Stimulated activated CD4-positive, alpha-beta T cell treated with anti-CD3 and anti-CD28 coated beads, TNF-alpha, amount 100 ng/mL, for 4 hours (primary cell): Measurements from ENCODE around the gene CUX1.
"Not testable (repeated sequence)": the region's sequence is repeated elsewhere in the genome, so short reads cannot be mapped to it uniquely, and the experiment has no call there.

Experiments
- DNase-seq, 3 experiments: peaks; one replicate each; pipeline ENCODE4 v3.0.0-alpha.2; 2020; ENCODE audit warnings: low read depth in 3 of 3

CUX1 gene

GRCh38 chr7:102045681-102046372 is 228.4 kb downstream of the CUX1 start:
- DNase-seq = no peak

DNA sequence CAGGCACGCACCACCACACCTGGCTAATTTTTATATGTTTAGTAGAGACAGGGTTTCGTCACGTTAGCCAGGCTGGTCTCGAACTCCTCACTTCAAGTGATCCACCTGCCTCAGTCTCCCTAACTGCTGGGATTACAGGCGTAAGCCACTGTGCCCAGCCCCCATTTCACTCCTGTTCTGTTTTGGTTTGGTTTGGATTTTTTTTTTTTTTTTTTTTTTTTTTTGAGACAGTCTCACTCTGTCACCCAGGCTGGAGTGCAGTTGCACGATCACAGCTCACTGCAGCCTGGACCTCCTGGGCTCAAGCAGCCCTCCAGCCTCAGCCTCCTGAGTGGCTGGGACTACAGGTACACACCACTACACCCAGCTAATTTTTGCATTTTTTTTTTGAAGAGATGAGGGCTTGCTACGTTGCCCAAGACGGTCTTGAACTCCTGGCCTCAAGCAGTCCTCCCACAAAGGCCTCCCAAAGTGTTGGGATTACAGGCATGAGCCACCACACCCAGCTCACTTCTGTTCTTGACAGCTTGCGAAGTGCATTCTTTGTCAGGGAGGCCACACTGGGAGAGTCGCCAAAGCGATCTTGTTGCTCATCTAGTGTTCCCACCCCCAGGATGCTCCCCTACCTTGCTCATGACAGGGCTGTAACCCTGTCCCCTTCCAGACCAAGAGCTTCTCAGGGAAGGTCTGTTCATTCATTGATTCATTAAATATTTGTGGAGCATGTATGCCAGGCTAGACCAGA is 229.1 kb downstream of the CUX1 start:
- no peak for DNase-seq

DNA sequence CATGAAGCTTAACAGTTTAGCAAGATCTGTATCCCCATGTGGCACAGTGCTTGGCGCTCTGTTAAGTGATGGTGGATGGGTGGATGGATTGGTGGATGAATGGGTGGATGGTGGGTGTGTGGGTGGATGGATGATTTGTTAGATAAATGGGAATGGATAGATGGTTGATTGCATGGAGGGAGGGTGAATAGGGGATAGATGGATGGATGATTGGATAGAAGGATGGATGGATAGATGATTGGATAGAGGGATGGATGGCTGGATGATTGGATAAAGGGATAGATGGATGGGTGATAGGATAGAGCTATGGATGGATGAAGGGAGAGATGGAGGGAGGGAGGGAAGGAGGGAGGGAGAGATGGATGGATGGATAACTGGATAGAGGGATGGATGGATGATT is 229.7 kb downstream of the CUX1 start:
- no peak for DNase-seq

DNA sequence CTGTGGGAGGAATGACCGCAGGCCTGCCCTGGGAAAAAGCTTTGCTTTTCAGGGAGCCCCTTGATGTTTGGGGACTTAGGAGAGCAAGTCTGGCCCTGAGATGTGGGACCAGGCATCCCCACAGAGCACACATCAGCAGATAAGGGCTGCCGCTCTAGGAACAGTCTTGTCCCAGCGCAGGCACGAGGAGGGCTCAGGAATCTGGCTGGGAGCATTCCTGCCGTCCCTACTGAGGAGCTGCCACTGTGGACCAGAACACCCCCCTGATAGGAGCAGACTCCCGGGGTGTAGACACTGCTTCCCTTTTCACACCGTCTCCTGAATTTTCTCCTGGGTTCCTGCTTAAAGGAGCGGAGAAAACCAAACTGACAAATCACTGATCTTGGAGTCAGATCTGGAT is 232.3 kb downstream of the CUX1 start:
- DNase-seq = no peak

GRCh38 chr7:102050864-102051460 is 233.5 kb downstream of the CUX1 start:
- no peak for DNase-seq

DNA sequence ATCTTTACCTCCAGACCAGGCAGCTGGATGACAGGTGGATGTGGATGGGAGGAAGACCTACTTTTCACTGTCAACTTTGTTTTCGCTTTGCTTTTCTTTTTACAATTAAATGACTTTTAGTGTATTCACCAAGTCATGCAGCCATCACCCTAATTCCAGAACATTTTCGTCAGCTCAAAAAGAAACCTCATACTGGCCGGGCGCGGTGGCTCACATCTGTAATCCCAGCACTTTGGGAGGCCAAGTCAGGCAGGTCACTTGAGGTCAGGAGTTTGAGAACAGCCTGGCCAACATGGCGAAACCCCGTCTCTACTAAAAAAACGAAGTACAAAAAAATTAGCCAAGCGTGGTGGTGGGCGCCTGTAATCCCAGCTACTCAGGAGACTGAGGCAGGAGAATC is 234.3 kb downstream of the CUX1 start:
- not testable (repeated sequence) for DNase-seq

DNA sequence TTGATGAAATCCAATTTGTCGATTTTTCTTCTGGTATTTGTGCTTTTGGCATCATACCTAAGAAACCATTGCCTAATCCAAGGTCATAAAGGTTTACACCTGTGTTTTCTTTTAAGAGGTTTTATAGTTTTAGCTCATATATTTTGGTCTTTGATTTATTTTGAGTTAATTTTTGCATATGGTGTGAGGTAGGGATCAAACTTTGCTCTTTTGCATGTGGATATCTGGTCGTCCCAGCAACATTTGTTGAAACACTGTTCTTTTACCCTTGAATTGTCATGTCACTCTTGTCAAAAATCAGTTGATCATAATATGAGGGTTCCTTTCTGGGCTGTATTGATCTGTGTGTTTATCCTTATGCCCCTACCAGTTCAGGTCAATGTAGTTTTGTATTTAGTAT is 236.7 kb downstream of the CUX1 start:
- DNase-seq = no peak

- no peak for DNase-seq
Measured at GRCh38 chr7:102055181-102055976, 238.0 kb downstream of the CUX1 start.

DNA sequence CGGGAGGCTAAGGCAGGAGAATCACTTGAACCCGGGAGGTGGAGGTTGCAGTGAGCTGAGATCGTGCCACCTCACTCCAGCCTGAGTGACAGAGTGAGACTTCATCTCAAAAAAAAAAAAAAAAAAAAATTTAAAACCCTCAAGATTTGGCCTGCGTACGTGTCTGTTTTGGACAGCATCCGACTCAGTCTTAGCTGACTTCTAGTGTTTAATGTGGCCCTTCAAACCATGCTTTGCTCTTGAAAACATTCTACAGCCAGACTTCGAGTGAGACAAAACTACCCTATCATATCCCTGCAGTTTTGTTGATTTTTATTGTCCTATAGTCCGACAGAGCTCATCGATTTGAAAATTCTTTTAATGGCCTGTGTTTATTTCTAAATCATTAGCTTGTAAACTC is 242.1 kb downstream of the CUX1 start:
- DNase-seq = no peak

GRCh38 chr7:102061354-102061945 is 244.0 kb downstream of the CUX1 start:
- DNase-seq = no peak

GRCh38 chr7:102061981-102062390 is 244.6 kb downstream of the CUX1 start:
- DNase-seq = no peak

- no peak for DNase-seq
Measured at GRCh38 chr7:102063690-102064180, 246.3 kb downstream of the CUX1 start.

GRCh38 chr7:102064361-102065025 is 247.1 kb downstream of the CUX1 start:
- DNase-seq = no peak

DNA sequence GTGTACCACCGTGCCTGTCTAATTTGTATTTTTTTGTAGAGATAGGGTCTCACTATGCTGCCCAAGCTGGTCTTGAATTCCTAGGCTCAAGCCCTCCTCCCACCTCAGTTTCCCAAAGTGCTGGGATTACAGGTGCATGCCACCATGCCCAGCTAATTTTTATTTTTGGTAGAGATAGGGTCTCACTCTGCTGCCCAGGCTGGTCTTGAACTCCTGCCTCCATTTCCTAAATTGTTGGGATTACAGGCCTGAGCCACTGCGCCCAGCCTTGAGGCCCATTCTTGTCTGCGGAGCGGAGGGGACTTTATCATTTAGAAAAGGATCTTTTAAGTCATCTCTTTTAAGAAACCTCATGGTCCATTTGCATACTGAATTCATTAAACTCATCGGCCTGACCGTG is 247.8 kb downstream of the CUX1 start:
- no peak for DNase-seq

DNA sequence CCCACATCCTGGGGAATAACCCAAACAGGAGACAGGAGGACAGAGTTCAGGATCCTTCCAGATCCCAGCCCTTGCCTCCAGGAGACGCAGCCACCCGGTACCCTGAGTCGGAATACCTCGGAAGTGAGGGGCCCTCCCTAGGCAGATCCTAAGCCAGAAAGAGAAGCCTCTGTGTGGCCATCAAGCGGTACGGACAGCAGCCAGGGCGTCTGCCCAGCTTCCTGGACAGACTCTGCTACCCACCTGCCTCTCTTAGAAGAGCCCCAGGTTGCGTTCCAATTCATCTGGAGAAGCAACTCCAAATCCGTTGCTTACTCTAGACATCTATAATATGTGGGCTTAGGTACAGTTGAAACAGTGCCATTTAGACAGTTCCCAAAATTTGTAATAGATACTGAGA is 249.1 kb downstream of the CUX1 start:
- DNase-seq = no peak

- DNase-seq = no peak
Measured at GRCh38 chr7:102068846-102069245, 251.4 kb downstream of the CUX1 start.

DNA sequence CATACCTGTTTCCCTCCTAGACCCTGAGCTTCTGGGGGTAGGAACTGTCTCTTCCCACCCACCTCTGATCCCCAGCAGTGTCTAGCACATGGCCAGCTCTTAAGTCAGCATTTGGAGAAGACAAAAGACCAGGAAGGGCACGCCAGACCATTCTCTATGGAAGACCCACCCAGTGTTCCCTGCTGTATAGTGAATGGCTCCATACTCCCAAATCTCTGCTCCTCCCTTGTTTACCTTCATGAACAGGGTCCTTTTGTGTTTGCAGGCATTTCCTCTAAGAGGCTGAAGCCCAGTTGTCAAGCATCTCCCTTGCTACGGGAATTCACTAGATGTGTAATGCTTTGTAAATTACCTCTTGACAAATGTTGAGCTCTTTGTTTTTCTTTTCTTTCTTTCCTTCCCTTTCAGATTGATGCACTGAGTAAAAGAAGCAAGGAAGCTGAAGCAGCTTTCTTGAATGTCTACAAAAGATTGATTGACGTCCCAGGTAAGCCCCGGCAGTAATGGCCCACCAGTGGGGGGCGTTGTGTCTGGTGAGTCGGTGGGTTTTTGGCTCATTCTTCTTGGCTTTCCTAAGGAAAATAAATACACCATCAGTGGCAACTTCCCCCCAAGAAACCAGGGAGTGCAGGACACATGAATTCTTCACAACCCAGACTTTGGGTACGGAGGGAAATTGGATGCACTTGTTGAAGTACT is 252.7 kb downstream of the CUX1 start:
- DNase-seq = no peak

DNA sequence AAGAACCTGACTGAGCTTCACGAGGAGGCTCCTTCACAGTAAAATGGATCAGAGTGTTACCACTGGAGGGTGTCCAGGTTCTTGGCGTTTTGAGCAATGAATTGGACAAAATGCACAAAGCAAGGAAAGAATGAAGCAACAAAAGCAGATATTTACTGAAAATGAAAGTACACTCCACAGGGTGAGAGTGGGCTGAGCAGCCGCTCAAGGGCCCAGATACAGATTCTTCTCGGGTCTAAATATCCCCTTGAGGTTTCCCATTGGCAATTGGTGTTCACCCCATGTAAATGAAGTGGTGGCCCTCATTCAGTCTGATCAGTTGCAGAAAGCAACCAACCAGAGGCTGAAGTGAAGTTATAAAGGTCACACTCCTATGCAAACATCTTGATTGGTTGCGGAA is 254.6 kb downstream of the CUX1 start:
- DNase-seq = no peak

- DNase-seq = no peak
Measured at GRCh38 chr7:102072636-102073209, 255.3 kb downstream of the CUX1 start.
